ENCODE measurements around the gene PRKAR2A.
"Not testable (repeated sequence)": the region's sequence is repeated elsewhere in the genome, so short reads cannot be mapped to it uniquely, and the experiment has no call there.

Gene PRKAR2A

DNA sequence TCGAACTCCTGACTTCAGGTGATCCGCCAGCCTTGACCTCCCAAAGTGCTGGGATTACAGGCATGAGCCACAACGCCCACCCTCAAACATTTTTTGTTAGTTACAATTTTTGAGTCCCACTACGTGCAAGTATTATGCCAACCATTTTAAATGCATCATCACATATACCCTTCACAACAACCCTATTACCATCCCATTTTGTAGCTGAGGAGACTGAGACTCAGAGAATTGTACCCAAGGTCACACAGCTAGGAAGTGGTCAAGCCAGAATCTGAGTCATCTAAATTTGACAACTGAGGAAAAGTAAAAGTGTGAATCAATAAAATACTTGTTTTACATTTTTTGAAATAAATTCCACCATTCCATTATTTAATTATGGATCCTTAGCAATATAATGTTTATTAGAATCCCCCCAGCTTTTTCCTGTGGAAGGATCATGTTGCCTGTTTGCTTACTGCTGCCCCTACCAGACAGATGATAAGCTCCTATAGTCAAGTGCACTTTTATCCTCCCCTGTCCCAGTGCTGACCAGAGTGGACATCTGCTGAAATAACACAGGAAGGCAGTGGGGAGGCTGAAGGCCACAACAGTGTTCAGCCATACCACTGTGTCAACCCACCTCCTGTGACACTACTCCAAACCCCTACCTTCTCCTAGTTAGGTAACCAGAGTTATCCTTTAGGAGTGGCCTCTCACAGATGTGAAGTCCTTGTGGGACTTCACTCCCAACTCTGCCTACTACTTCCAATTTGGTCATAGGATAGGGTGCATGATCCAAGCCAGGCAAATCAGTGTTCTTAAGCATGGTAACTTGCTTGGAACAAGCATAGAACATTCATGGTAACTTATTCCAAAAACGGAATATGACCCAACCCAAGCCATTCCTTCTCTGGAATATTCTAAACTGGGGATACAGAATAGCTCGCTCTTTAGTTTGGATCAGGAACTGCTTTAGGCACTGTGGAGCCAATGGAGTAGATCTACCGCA, 28.1 kb downstream of the PRKAR2A start:
- TF ChIP-seq, protein P1, sequence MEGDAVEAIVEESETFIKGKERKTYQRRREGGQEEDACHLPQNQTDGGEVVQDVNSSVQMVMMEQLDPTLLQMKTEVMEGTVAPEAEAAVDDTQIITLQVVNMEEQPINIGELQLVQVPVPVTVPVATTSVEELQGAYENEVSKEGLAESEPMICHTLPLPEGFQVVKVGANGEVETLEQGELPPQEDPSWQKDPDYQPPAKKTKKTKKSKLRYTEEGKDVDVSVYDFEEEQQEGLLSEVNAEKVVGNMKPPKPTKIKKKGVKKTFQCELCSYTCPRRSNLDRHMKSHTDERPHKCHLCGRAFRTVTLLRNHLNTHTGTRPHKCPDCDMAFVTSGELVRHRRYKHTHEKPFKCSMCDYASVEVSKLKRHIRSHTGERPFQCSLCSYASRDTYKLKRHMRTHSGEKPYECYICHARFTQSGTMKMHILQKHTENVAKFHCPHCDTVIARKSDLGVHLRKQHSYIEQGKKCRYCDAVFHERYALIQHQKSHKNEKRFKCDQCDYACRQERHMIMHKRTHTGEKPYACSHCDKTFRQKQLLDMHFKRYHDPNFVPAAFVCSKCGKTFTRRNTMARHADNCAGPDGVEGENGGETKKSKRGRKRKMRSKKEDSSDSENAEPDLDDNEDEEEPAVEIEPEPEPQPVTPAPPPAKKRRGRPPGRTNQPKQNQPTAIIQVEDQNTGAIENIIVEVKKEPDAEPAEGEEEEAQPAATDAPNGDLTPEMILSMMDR (IDR thresholded peaks at IDR 0.05; ENCODE audit: low read depth, low read length): no peak
- no peak overlapping the region for H3K4me3 ChIP-seq (ENCODE audit: low read depth, low read length)

DNA sequence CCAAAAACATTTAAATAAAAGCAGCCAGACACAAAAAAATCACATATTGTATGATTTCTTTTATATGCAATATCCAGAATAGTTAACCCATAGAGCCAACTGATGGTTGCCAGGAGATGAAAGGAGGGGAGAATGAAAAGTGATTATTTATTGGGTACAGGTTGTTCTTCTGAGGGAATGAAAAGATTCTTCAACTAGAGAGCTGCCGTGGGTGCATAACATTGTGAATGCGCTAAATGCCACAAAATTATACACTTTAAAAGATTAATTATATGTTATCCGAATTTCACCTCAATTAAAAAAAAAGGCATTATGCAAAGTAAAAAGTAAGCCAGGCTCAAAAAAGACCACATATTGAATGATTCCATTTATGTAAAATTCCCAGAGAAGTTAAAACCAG, 36.1 kb downstream of the PRKAR2A start:
- TF ChIP-seq, protein P1 (IDR thresholded peaks at IDR 0.05; ENCODE audit: low read depth, low read length): no peak
- no peak overlapping the region for H3K4me3 ChIP-seq (ENCODE audit: low read depth, low read length)

DNA sequence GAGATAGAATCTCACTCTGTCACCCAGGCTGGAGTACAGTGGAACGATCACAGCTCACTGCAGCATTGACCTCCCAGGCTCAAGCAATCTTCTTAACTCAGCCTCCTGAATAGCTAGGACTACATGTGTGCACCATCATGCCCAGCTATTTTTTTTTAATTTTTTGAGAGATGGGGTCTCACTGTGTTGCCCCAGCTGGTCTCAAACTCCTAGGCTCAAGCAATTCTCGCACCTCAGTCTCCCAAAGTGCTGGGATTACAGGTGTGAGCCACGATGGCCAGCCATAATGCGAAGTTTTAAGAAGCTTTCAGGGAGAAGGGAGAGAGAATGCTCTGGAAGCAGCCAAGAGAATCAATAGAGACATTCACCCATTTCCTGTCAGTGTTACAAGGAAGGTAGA, 42.7 kb downstream of the PRKAR2A start:
- TF ChIP-seq, protein P1 (IDR thresholded peaks at IDR 0.05; ENCODE audit: low read depth, low read length): no peak
- H3K4me3 ChIP-seq (ENCODE audit: low read depth, low read length): no peak overlapping the region

DNA sequence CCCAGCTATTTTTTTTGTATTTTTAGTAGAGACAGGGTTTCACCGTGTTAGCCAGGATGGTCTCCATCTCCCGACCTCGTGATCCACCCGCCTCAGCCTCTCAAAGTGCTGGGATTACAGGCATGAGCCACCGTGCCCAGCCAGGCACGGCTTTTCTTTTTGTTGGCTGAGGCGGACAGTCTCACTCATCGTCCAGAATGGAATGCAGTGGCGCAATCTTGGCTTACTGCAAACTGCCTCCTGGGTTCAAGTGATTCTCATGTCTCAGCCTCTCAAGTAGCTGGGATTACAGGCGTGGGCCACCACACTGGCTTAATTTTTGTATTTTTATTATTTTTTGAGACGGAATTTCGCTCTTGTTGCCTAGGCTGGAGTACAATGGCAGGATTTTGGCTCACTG, 46.8 kb downstream of the PRKAR2A start:
- not testable (repeated sequence) for H3K4me3 ChIP-seq (ENCODE audit: low read depth, low read length)

DNA sequence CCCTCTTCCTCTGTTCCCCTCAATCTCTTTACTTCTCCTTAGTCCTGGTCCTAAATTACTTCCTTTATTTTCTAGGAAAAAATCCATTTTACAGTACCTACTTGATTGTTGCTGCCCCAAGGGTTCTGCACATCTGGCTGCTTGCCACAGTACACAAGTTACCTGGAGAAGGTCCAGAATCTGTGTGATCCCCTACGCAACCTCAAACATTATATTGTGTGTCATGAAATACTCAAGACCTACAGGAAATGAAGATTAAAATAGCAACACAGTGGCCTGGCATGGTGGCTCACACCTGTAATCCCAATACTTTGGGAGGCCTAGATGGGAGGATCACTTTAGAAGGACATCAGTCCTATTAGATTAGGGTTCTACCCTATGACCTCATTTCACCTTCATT, 48.7 kb downstream of the PRKAR2A start:
- H3K4me3 ChIP-seq (ENCODE audit: low read depth, low read length): no peak overlapping the region
- TF ChIP-seq, protein P1 (IDR thresholded peaks at IDR 0.05; ENCODE audit: low read depth, low read length): no peak

DNA sequence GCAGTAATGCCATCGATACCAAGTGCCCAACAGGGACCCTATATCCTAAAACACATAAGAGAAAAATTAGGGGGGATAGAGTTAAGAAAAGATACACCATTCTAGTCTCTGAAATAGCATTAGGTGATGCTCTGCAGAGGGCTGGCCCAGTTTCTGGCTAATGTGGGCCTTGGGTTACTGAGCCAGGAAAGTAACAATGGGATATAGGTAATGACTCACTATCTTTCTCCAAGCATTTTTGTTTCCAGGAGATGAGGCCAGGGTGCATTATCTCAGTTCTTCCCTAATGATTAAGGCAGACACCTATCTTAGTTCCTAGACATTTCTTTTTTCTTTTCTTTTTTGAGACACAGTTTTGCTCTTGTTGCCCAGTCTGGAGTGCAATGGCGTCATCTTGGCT, 50.0 kb downstream of the PRKAR2A start:
- no peak overlapping the region for H3K4me3 ChIP-seq (ENCODE audit: low read depth, low read length)
- TF ChIP-seq, protein P1 (IDR thresholded peaks at IDR 0.05; ENCODE audit: low read depth, low read length): no peak

DNA sequence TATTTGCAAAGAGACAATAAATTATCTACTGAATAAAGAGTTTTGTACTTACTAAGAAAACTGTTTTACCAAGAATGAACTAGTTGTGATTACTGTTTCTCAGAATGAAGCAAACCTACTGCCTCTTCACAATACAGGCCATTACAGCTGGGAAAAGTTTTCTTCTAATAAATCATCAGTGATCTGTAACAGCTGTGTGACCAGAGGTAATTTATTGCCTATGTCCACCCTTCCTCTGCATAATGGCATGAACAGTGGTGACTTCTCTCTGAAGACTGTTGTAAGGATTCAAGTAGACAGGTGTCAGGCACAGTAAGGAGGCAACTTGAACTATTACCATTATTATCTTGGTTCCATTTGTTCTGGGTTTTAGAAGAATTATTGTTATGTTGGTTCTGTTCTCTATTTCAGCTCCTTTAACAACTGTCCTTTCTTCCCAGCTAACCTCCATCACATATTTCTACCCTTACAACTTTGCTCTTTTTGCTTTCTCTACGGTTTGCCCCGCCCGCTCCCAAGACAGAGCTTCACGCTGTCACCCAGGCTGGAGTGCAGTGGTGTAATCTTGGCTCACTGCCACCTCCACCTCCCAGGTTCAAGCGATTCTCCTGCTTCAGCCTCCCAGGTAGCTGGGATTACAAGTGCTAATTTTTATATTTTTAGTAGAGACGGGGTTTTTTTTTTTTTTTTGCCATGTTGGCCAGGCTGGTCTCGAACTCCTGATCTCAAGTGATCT, 51.5 kb downstream of the PRKAR2A start:
- H3K4me3 ChIP-seq (ENCODE audit: low read depth, low read length): no peak overlapping the region
- TF ChIP-seq, protein P1 (IDR thresholded peaks at IDR 0.05; ENCODE audit: low read depth, low read length): no peak

DNA sequence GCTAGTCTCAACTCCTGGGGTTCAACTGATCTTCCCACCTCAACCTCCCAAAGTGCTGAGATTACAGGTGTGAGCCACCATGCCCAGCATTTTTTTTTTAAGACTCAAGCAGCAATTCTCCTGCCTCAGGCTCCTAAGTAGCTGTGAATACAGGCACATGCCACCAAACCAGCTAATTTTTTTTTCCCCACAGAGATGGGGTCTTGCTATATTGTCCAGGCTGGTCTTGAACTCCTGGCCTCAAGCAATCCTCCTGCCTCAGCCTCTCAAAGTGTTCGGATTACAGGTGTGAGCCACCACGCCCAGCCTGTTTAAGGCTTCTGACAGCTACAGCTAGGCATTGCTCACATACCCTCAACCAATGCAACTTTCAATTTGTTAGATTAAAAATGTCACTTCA, 54.2 kb downstream of the PRKAR2A start:
- not testable (repeated sequence) for H3K4me3 ChIP-seq (ENCODE audit: low read depth, low read length)
